ENCODE results near the gene ZIC4. TPM values are rescaled to one million over a fixed set of nuclear protein-coding genes. Genes with fewer than 3 reads are reported as not detected.

The ZIC4 gene
- total RNA-seq, 1 donor from 2014 or later: not detected

DNA sequence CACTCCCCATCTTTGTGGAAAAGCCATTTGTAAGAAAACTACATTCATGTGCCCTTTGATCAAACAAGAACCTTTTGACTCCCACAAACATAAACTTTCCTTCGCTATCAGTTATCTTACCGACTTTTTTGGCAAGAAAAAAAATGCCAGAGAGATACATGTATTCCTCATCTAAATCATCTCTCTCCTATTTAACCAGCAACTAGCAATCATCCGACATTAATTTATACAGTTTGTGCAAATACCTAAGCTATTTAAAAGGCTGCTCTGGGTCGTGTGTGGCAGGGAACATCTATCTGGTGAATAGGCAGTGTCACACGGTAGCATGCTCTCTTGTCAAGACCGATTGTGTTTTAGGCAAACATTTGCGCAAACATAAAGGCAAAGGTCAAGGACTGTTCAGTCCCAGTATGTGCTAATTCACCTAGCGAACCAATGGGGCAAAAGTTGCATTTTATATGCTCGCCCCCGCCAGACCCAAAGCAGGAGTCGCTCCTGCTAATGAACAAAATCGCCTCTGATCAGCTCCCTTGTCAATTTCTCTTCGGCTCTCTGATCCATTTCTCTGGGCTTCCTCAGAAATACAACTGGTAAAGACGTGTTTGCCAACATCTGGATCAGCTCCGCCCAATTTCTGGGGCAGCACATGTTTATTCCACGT, 37.7 kb downstream of the ZIC4 start:
- no peak for ATAC-seq

DNA sequence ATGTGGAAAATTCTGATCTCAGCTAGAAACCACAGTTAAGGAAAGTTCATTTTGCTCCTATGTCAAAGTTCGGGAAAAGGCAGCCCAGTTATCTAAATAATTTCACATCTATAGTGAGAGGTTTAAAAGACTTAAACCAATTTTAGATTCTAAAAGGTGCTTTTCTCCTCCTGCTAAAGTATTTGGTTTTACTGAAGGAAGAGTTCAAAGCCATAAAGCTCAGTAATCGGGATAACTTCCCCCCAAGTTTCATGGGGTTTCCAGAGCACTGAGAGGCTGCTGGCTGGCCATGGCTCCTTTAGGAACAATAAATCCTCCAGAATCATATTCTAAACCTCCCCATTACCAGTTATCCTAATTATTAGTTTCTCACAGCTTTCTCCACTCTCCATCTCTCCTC, 38.2 kb downstream of the ZIC4 start:
- ATAC-seq: no peak

DNA sequence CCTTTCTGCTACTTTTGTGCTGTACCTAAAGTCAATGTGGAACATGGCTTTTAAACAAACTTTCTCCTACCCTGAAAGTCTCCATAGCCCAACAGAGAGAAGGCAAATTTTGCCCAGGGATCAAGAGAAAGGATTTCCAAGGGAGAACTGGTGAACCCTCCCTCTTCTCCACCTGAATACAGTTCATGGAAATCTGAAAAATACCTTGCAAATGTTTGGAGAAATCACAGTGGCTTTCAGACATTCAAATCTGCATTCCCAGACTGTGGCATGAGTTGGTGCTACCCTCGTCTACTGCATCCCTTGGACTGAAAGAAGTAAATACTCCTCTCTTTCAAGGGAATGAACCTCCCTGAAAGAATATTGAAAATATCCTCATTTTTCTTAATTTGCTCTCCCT, 38.7 kb downstream of the ZIC4 start:
- ATAC-seq: no peak

DNA sequence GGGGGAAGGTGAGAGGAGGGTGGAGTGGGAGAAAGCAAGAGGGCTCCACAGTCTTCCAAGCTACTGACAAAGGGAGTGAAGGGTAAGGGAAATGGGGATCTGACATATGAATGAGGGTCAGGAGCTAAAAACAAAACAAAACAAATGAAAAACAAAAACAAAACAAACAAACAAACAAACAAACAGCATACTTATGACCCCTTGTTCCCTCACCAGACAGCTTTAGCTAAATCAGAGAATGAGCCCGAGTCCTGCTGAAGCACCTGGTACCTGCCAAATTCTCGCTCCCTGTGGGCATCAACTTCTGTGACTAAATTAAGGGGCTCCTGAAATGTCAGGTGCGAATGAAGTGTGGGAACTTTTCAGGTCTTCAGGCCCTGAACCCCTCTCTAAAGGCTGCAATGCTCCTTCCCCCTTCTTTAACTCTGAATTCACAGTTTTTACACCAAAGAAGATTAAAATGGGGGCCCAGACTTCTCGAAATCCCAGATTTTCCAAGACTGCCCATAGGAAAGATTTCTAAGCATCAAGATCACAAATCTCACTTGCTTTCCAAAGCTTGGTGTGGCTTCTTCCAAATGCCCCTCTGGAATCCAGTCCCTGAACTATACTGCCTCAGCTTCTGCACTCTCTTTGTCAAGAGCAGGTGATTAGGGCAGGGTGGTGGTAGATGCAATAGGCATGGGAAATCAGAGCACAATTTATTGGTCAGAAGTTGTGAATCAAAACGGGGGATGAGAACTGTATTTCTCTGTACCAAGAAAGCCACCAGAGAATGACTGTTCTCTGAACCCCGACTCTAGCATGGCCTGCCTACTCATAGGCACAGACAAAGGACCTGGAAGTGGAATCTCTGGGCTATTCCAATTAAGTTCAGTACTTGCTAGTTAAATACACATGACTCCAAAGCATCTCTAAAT, 40.9 kb downstream of the ZIC4 start:
- no peak for ATAC-seq

DNA sequence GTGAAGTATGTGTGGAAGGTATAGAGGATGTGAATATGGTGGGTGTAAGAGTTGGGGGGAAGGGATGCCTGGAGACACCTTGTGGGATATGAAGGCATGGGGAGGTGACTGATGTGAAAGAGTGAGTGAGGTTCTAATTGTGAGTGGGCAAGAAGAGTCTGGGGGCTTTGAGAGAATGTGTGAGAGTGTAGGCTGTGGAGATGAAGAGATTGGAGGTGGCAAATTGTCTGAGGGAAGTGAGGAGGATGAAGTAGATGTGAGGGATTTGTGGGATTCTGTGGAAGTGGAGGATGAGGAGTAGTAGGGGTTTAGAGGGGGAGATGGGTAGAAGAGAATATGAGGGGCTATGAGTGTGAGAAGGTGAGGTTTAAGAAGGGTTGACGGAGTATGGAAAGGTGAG, 41.6 kb downstream of the ZIC4 start:
- ATAC-seq: no peak

DNA sequence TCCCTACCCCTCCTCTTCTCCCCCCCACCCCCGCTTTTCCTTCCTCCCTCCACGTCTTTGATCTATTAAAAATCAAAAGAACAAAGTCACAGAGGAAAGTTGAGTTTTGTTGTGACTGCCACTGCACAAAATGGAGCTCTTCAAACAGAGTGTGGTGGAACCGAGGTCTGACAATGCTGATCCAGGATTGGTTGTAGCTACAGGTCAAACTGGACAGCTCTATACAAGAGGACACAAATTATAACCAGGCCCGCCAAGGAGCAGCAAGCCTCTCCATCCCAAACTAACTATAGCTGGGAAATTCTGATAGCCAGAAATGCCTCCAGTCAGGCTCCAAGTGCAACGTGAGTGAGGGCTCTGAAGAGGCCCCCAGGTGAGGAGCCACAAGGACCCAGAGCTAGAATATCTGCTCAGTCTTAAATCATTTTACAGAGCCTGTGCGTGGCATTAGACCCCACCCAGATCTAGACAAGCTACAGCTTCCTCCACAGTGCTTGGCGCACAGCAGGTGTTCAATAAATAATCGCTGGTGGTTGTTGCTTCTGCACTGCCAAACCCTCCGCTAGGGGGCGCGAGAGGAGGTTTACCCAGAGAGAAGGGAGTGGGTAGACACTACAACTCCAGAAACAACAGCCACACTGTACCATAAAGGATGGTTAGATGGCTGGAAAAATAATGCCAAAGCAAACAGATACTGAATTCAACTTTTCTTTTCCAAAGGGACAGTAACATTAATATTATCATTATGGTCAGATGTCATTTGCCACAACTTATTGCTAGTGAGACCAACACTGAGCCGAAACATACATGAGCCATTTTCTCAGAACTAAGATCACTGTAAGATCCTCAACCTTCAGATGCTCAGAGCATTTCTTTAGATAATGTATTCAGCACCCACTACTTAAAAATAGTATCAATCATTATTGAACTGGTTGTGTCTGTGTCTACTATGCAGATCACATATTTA, 44.6 kb downstream of the ZIC4 start:
- no peak for ATAC-seq

DNA sequence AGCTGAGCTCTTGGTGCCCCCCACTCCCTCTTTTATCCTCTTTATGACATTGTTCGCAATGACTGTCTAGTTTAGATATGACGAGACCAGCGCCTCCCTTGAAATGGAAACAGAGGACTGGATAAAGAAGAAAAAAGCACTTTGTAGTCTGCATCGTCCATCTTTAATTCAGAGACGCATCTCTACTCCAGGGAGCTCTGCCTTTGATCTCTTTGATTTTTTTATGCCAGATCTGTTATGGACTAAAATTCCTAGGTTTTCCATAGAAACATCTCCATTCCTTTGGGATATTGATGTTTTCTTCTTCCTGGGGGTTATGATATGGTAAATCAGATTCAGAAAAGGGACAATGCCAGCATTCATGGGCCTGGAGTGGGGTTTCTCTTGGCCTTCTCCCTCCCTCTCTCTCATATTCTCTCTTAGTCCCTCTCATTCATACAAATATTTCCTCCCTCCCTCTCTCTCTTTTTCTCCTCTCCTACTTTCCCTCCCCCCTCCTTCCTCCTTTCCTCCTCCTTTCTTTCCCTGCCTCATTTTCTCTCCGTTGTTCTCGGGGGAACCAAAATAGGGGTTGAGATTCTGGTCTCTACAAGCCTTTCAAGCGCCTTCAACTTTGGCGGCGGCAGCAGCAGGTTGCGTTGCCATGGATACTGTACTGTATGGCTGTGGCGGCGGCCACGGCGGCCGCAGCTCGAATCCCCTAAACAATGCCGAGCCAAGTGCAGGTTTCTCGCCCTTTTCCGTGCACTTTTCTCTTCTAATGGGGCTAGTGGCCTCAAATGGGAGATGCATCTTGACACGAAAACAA, 45.5 kb downstream of the ZIC4 start:
- ATAC-seq: no peak

DNA sequence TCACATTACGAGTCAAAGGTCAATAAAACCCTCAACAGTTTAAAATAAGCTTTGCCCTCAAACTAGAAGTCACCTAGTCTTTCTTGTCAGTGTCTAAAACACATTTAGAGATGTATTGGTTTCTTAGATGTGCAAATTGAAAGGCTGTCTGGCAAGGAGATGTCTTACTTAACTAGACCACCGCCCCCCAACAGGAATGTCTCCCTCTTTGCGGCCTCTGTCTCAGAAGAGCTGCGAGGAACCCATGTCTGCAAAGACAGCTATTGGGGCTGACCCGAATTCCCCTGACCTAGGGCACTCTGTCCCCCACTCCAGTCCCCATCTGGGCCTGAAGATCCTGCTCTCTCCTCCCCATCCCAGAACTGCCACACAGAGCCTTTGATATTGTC, 46.3 kb downstream of the ZIC4 start:
- no peak for ATAC-seq

DNA sequence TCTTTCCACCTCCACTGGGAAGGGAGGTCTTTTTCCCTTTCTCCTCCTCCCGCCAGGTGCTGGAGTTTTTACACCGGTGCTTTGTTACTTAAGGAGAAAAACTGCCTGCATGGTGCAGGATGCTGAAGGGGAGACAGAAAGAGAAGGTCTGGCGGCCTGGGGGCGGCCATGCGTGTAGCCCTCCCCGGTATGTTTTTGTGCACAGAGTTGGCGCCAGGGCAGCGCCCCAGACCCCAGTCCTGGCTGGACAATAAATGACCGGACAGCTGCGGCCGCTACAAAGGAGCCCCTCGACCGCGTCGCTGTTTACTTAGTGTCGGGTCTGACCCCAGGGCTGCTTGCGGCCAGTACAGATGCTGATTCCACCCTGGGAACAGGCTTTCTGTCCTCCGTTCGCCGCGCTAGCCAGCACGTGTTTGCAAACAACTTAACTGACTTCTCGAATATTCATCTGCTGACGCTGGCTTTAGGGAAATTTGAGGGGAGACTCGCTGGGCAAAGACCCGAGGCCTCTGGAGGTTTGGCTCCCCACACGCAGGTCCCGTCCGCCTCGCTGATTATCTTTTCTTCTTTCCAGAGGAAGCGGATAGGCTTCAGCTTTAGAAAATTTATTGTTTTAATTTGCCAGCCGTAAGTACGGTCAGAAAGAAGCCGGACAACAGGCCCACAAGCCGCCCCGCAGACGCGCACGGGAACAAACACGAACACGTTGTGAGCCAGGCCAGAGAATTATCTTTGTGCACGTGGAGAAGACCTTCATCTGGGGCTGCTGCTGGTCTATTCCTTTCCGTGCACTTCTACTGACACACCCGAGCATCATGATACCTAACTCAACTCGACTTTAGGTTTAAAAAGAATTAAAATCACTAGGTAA, 46.9 kb downstream of the ZIC4 start:
- ATAC-seq: no peak

DNA sequence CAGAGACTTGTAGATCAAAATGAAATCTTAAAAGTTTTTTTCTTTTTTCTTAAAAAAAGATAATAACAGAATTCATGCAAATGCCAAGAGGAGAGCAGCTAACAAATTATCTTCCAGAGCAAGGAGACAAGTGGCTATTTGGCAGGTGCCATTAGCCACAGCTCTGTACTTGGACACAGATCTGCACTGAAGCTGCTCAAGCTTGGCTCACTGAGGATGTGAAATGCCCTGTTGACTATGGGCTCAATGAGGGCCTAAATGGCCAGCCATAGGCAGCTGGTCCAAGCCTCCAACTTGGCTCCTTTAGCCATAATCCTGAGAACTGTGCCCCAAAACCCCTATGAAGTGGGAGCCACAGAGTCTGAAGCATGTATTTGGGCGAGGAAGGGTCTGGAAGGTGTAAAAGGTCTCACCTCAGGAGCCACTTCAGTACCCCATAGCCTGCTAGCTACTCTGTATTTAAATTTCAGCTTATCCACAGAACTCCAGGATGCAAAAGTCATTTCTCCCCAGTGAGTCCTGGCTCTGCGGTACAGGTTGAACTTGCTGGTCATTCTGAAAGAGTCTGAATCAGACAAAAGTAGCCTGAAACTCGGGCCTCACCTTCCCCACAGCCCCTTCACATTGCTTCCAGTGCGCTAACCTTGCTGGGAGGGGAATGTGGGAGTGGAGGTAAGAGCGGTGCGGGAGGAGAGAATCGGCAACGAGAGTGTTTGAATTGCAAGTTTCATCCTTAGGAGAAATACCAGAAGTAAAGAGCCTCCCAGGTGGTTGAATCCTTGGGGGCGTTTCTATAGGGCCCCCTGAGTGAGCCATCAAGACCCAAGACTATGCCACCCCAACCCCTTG, 48.0 kb downstream of the ZIC4 start:
- no peak for ATAC-seq

DNA sequence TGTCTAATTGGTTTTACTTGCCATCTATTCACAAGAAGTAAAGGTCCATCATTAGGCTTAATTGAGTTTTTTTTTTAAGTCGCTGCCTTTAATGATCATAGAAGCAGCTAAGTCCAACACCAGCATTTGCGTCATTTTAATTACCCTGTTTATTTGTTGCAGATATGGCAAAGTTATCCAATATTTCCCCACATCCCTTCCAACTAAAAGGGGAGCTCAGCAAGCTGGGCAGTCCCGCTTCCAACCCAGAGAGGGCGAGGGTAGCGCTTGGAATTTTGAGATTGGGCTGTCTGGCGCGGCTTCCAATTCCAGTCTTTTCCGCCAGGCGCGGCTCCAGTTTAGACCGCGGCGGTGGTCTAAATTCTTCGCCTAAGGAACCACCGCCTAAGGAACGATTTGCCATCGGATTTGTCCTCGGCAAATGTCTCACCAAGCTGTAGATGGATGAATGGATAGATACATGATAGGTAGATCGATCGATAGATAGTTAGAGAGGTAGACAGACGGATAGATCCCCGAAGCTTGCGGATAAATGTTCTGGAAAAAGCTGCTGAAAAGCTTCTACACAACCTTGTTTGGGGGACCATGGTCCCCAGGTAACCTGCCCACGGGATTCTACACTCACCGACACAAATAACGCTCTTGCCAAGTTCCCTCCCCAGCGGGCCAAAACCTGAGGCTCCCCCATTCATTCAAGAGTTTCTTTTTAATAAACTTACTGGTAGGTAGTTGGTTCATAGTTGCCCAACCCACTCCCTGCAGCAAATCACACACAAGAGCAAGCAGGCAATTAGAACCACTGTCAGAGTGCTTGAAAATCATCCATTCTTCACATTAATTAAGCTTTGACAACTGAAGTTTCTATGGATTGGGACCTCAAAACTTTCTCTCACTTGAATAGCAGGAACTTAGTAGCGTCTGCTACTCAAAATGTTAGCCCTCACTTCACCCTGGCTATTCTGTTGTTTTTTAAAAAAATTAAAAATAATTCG, 49.1 kb downstream of the ZIC4 start:
- ATAC-seq: no peak

DNA sequence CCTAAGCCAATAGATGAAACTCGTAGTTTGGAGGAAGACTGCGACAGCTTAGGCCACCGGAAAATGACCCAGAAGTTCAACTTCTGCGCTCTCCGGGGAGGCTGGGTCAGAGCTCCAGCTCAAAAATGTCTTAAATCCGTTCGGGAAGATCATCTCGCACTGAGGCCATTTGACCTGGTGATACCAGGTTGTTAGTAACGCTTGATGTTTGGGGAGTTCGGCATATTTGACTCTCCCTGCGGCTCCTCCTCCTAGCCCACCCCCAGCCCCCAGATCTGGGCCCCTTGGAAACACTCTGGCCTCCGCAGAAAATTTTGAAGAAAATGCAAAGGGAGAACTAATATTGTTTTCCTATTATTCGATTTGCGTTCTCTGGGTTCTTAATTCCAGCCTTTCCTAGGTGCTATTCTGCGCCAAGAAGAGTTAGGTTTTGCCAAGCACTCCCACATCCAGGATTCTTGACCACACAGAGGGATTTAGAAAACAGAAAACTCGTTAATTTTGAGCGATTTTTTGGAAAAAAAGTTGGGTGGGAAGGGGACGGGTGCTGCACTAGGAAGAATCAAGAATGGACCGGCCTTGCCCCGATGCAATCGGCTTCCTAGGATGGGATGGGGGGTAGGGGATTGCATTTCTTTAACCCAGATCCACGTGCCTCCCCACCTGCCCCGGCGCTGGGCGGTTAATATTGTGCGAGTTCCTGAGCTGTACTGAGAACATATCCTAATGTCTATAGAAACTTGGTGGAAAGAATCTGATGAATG, 50.0 kb downstream of the ZIC4 start:
- no peak for ATAC-seq

DNA sequence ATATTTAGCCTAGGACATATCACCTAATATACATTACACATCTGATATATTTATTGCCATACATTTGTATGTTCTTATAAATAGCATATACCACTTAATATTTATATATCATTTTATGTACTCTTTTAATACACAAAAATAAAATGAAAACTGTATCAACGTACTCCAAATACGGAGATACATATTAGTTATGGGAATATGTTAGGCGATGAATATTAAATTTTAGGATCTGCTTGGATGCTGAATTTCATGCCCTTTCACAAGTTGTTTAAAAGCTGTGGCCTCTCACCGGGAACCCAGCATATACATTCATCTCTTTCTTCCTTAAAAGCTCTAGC, 50.6 kb downstream of the ZIC4 start:
- no peak for ATAC-seq

DNA sequence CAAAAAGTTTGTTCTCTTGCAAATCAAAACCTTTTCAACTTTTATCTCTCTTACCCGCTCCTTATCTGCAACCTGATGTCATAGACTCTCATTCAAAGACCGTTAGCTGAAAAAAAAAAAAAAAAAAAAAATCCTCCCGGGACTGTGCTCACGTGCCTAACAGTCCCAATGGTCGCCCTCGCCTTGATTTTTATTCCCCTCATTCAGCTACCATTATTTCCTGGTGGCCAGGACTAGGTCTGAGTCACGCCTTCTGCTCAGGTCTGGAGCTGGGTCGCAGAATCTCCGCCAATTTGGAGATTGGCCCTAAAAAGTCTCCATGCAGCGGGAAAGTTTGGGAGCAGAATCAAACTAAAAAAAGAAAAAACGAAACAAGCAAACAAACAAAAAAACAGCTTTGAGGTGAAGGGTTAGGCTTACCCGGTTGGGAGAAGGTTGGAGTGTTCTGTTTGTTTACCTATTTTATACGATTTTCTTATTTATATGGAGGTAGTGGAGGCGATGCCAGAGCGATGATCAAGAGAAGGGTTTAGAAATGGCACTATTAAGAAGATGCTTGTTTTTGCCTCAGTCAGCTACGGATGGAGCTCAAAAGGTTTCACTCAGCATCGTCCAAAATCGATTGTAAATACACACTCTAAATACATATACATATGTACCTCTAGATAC, 51.1 kb downstream of the ZIC4 start:
- no peak for ATAC-seq

DNA sequence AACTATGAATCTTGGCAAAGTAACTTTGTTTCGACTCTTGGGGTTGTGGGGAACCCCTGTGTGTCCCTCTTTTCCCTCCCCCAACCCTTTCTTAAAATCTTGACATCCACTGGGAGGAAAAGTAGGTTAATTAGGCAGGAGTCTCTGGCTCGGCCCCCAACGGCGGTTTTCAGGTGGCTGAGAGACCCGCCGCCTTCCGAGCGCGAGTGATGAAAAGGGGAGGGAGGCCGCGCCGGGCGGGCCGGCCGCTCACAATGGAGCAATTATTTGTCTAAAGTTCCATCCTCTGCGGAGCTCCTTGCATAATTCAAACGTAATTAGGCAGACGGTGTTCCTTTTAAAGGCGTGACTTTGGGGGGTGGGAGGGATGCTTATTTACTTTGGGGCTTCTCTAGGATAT, 51.7 kb downstream of the ZIC4 start:
- ATAC-seq: no peak

DNA sequence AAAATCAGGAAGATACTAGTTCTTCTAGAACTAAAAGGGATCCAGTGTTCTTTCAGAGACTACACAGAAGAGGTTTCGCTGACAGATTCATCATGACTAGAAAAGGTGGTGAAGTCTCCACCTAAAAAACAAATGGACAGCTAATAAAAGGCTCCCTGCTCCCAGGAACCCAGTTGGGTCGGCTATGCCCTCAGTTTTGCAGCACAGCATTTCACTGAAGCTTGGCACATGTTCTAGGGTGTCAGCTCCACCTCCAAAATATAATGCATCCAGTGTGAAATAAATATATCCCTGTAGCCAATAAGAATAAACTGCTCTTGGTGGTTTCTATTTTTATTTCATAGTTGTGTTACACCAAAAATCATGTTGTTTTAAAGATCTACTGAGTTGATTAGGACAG, 55.0 kb downstream of the ZIC4 start:
- no peak for ATAC-seq

DNA sequence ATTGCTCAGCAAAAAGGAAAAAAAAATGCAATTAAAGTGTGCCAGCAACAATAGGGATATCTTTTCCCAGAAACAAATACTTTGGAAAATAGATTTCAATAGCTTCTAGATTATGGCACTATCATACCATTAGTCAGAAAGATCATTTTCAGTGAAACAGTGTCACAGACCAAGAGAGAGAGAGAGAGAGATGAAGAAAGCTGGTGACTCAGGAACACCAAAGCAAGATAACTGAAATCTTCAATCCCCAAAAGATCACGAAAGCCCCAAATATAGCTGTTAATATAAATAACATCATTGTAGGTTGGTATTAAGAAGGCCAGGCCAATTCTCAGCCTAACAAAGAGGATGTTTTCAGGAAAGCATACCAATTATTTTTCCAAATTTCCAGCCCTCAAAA, 57.4 kb downstream of the ZIC4 start:
- ATAC-seq: no peak

DNA sequence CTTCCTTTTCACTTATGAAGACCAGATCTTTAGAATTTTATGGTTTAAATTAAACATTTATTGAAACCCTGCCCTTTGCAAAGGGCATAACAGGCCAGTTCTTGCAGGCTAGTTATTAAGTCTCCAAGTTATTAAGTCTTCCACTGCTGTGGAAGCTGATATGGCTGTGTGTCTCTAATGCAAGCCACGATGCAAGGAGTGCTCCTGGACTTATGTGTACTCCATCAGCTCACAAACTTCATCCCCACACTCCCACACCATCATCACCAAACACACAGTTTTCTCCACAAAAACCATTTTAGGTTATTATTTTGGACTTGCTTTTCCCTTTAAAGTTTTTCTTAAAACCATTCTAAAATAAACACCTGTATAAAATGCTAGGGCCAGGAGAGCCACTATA, 62.4 kb downstream of the ZIC4 start:
- no peak for ATAC-seq
